HG03095 (cell line): ENCODE measurements around the gene TEX19.

ENCODE experiments used
- ATAC-seq: cut with Tn5 transposase; IDR thresholded peaks from one replicate; pipeline ENCODE4 v1.9.1; 2021; ENCODE audit warnings: moderate library complexity; ENCODE audit not compliant: unreplicated experiment

TEX19 gene

GRCh38 chr17:82320956-82321927 is 37.8 kb upstream of the TEX19 start:
- no peak for ATAC-seq

- no peak for ATAC-seq
Observed at GRCh38 chr17:82321947-82322466, 37.0 kb upstream of the TEX19 start.

- ATAC-seq: no peak
Observed at GRCh38 chr17:82322526-82323453, 36.3 kb upstream of the TEX19 start.

- no peak for ATAC-seq
Observed at GRCh38 chr17:82323514-82324234, 35.4 kb upstream of the TEX19 start.

GRCh38 chr17:82324566-82325285 is 34.3 kb upstream of the TEX19 start:
- no peak for ATAC-seq

GRCh38 chr17:82325286-82326180 is 33.5 kb upstream of the TEX19 start:
- ATAC-seq: no peak

GRCh38 chr17:82327289-82327688 is 31.8 kb upstream of the TEX19 start:
- no peak for ATAC-seq

- no peak for ATAC-seq
Observed at GRCh38 chr17:82327757-82328140, 31.3 kb upstream of the TEX19 start.

GRCh38 chr17:82328141-82328993 is 30.7 kb upstream of the TEX19 start:
- no peak for ATAC-seq

- no peak for ATAC-seq
Observed at GRCh38 chr17:82328994-82329507, 30.0 kb upstream of the TEX19 start.

GRCh38 chr17:82329683-82330321 is 29.2 kb upstream of the TEX19 start:
- ATAC-seq: no peak

GRCh38 chr17:82330322-82331239 is 28.5 kb upstream of the TEX19 start:
- ATAC-seq: no peak

- no peak for ATAC-seq
Observed at GRCh38 chr17:82331345-82331939, 27.6 kb upstream of the TEX19 start.

- no peak for ATAC-seq
Observed at GRCh38 chr17:82332669-82333278, 26.3 kb upstream of the TEX19 start.
